ENCODE measurements around the gene PLEKHG4.

Gene PLEKHG4

GRCh38 chr16:67296420-67296819 is 17.1 kb downstream of the PLEKHG4 start:
- DNase-seq (ENCODE audit: low read depth): no peak
- TF ChIP-seq CTCF (IDR thresholded peaks at IDR 0.05; ENCODE audit: low read depth, low read length, missing control alignments): no peak
- H3K4me3 ChIP-seq (ENCODE audit: low read depth, low read length): no peak overlapping the region

GRCh38 chr16:67298277-67298676 is 18.9 kb downstream of the PLEKHG4 start:
- no peak for DNase-seq (ENCODE audit: low read depth)
- TF ChIP-seq CTCF (IDR thresholded peaks at IDR 0.05; ENCODE audit: low read depth, low read length, missing control alignments): no peak
- H3K4me3 ChIP-seq (ENCODE audit: low read depth, low read length): no peak overlapping the region

GRCh38 chr16:67299269-67299668 is 19.9 kb downstream of the PLEKHG4 start:
- no peak for TF ChIP-seq CTCF (IDR thresholded peaks at IDR 0.05; ENCODE audit: low read depth, low read length, missing control alignments)
- no peak overlapping the region for H3K4me3 ChIP-seq (ENCODE audit: low read depth, low read length)
- no peak for DNase-seq (ENCODE audit: low read depth)

- H3K4me3 ChIP-seq (ENCODE audit: low read depth, low read length): no peak overlapping the region
- no peak for DNase-seq (ENCODE audit: low read depth)
- no peak for TF ChIP-seq CTCF (IDR thresholded peaks at IDR 0.05; ENCODE audit: low read depth, low read length, missing control alignments)
Observed at GRCh38 chr16:67301080-67301782, 21.9 kb downstream of the PLEKHG4 start.

- DNase-seq (ENCODE audit: low read depth): no peak
- no peak overlapping the region for H3K4me3 ChIP-seq (ENCODE audit: low read depth, low read length)
- TF ChIP-seq CTCF (IDR thresholded peaks at IDR 0.05; ENCODE audit: low read depth, low read length, missing control alignments): no peak
Observed at GRCh38 chr16:67302076-67302475, 22.7 kb downstream of the PLEKHG4 start.

GRCh38 chr16:67302970-67303369 is 23.6 kb downstream of the PLEKHG4 start:
- H3K4me3 ChIP-seq (ENCODE audit: low read depth, low read length): no peak overlapping the region
- no peak for DNase-seq (ENCODE audit: low read depth)
- TF ChIP-seq CTCF (IDR thresholded peaks at IDR 0.05; ENCODE audit: low read depth, low read length, missing control alignments): no peak

- no peak overlapping the region for H3K4me3 ChIP-seq (ENCODE audit: low read depth, low read length)
- TF ChIP-seq CTCF (IDR thresholded peaks at IDR 0.05; ENCODE audit: low read depth, low read length, missing control alignments): no peak
Observed at GRCh38 chr16:67304020-67304419, 24.7 kb downstream of the PLEKHG4 start.

More at GRCh38 chr16:67304020-67304419, 24.7 kb downstream of the PLEKHG4 start:
- no peak for DNase-seq (ENCODE audit: low read depth)
